GM23338 (cell line): ENCODE results near the gene ATL3. TPM values are rescaled to one million over a fixed set of nuclear protein-coding genes. Genes with fewer than 3 reads are reported as not detected.

Source experiments
- ATAC-seq: fragments of 200-7000 bp; cut with Tn5 transposase; 3 replicates; pipeline ENCODE4 v1.9.1; 2020
- DNase-seq: peaks from one replicate; pipeline ENCODE4 v3.0.0-alpha.2; 2015; ENCODE audit warnings: low spot score
- H2AFZ ChIP-seq: fragments of 200-600 bp; sonication (generic); 2 replicates; pipeline ENCODE4 v1.8.0; 2016; ENCODE audit warnings: antibody characterized with exemption, mild to moderate bottlenecking, moderate library complexity
- H3F3A ChIP-seq: fragments of 200-600 bp; sonication (generic); replicated peaks from 2 replicates; pipeline ENCODE4 v1.8.0; 2017; ENCODE audit warnings: antibody characterized with exemption, mixed run types, low read depth
- H3K27ac ChIP-seq: fragments of 200-600 bp; sonication (generic); 2 replicates; pipeline ENCODE4 v1.6.1; 2016; ENCODE audit warnings: low read depth
- H3K27me3 ChIP-seq: fragments of 200-600 bp; sonication (generic); 2 replicates; pipeline ENCODE4 v1.8.0; 2016; ENCODE audit warnings: mild to moderate bottlenecking, mixed run types, moderate library complexity; ENCODE audit not compliant: insufficient read depth
- H3K36me3 ChIP-seq: fragments of 200-600 bp; sonication (generic); 2 replicates; pipeline ENCODE4 v1.8.0; 2016; ENCODE audit warnings: mild to moderate bottlenecking; ENCODE audit not compliant: insufficient read depth
- H3K4me1 ChIP-seq: fragments of 200-600 bp; sonication (generic); 2 replicates; pipeline ENCODE4 v1.8.0; 2016; ENCODE audit warnings: mild to moderate bottlenecking, moderate library complexity; ENCODE audit not compliant: insufficient read depth
- H3K4me2 ChIP-seq: fragments of 200-600 bp; sonication (generic); 2 replicates; pipeline ENCODE4 v1.7.1; 2017; ENCODE audit warnings: mixed run types
- H3K4me3 ChIP-seq: fragments of 200-600 bp; sonication (generic); 2 replicates; pipeline ENCODE4 v1.6.1; 2016; ENCODE audit warnings: mixed run types
- H3K79me2 ChIP-seq: fragments of 200-600 bp; sonication (generic); replicated peaks from 2 replicates; pipeline ENCODE4 v1.8.0; 2017; ENCODE audit warnings: mild to moderate bottlenecking; ENCODE audit not compliant: insufficient read depth
- H3K9me2 ChIP-seq: fragments of 200-600 bp; sonication (generic); 2 replicates; pipeline ENCODE4 v1.8.0; 2017; ENCODE audit not compliant: insufficient read depth
- H4K20me1 ChIP-seq: fragments of 200-600 bp; sonication (generic); replicated peaks from 2 replicates; pipeline ENCODE4 v1.8.0; 2017; ENCODE audit warnings: mild to moderate bottlenecking; ENCODE audit not compliant: insufficient read depth
- H3K27ac Mint-ChIP-seq: 2 replicates; pipeline ENCODE4 v1.8.0; 2020; ENCODE audit warnings: inconsistent platforms, mild to moderate bottlenecking, moderate library complexity, mixed read lengths
- H3K27me3 Mint-ChIP-seq: 3 replicates; pipeline ENCODE4 v1.8.0; 2022; ENCODE audit warnings: low read depth, mild to moderate bottlenecking, moderate library complexity, mixed read lengths, inconsistent platforms; ENCODE audit not compliant: insufficient read depth, poor library complexity
- H3K36me3 Mint-ChIP-seq: 3 replicates; pipeline ENCODE4 v1.8.0; 2021; ENCODE audit warnings: low read depth, mild to moderate bottlenecking, inconsistent platforms, moderate library complexity, mixed read lengths
- H3K4me1 Mint-ChIP-seq: 3 replicates; pipeline ENCODE4 v1.8.0; 2020; ENCODE audit warnings: mild to moderate bottlenecking, inconsistent platforms, mixed read lengths
- H3K4me3 Mint-ChIP-seq: 3 replicates; pipeline ENCODE4 v1.8.0; 2021; ENCODE audit warnings: moderate library complexity, mild to moderate bottlenecking, inconsistent platforms, mixed read lengths
- H3K9me3 Mint-ChIP-seq: 3 replicates; pipeline ENCODE4 v1.8.0; 2020; ENCODE audit warnings: moderate library complexity, mild to moderate bottlenecking, inconsistent platforms, mixed read lengths
- CREB1 ChIP-seq: fragments of 250-450 bp; sonication (Bioruptor Pico); IDR thresholded peaks from 2 replicates; pipeline ENCODE4 v1.5.0; 2020; ENCODE audit warnings: low read depth, mild to moderate bottlenecking, moderate library complexity
- CTCF ChIP-seq, 2 experiments: fragments of 200-600 bp in 1 of 2; sonication (generic) in 1 of 2; conservative IDR thresholded peaks; 2 replicates each; pipeline versions ENCODE4 v1.5.1 to v1.6.1; 2016 to 2017; ENCODE audit warnings: antibody characterized with exemption in 2 of 2, low read depth in 2 of 2, mild to moderate bottlenecking in 2 of 2, moderate library complexity in 1 of 2
- EZH2 ChIP-seq: fragments of 200-600 bp; sonication (generic); IDR thresholded peaks from one replicate; pipeline ENCODE4 v1.8.0; 2017; ENCODE audit warnings: antibody characterized with exemption, mild to moderate bottlenecking, low read depth; ENCODE audit not compliant: unreplicated experiment
- EZH2phosphoT487 ChIP-seq: fragments of 200-600 bp; sonication (generic); IDR thresholded peaks from one replicate; pipeline ENCODE4 v1.8.1; 2018; ENCODE audit warnings: antibody characterized with exemption; ENCODE audit not compliant: unreplicated experiment
- JUNB ChIP-seq: IDR thresholded peaks from one replicate; pipeline ENCODE4 v1.6.1; 2016; ENCODE audit warnings: antibody characterized with exemption; ENCODE audit not compliant: unreplicated experiment
- NANOG ChIP-seq: IDR thresholded peaks from 2 replicates; pipeline ENCODE4 v1.6.1; 2016; ENCODE audit warnings: antibody characterized with exemption, borderline replicate concordance
- POLR2AphosphoS5 ChIP-seq: IDR thresholded peaks from 2 replicates; pipeline ENCODE4 v1.6.1; 2016; ENCODE audit warnings: antibody characterized with exemption, low read depth
- REST ChIP-seq: IDR thresholded peaks from one replicate; pipeline ENCODE4 v1.6.1; 2018; ENCODE audit warnings: antibody characterized with exemption; ENCODE audit not compliant: unreplicated experiment
- ZNF114 ChIP-seq: fragments of 250-450 bp; sonication (Bioruptor Pico); IDR thresholded peaks from 2 replicates; pipeline ENCODE4 v1.5.0; 2020; ENCODE audit warnings: mild to moderate bottlenecking, moderate library complexity
- polyA plus RNA-seq: library from polyadenylated mRNA; unstranded; fragments of >200 nt; fragmentation: Nextera tagmentation; extraction: Ambion mirVana; gene quantifications from 2 replicates; pipeline ENCODE4 v1.2.1, GENCODE V29; 2016
- total RNA-seq: library from RNA; depleted of rRNA; stranded (reverse); fragments of >200 nt; shearing (Covaris generic); gene quantifications from 2 replicates; pipeline ENCODE4 v1.2.3, GENCODE V29; 2014

ATL3 gene
- total and polyA plus RNA-seq, 2 experiments from 2014 or later: 6.8 to 20.4 TPM

GRCh38 chr11:63672156-63672463 lies 934 bp upstream of the ATL3 start (continued):
- no peak for TF ChIP-seq POLR2AphosphoS5
- TF ChIP-seq REST: no peak
- no peak for TF ChIP-seq JUNB
- no peak for TF ChIP-seq EZH2phosphoT487
- TF ChIP-seq CTCF (conservative IDR thresholded peaks at IDR 0.05; ENCODE audit: low read depth in 2 of 2): no peak
- no peak for TF ChIP-seq EZH2
- no peak for TF ChIP-seq NANOG

- DNase-seq (peak; percentile 68), ATAC-seq (peak; percentile 62)
- peaks cover 2% of the 10 kb centered on the region; the same call in 2 of the 3 replicates for H3K36me3 Mint-ChIP-seq
- H3K4me2 ChIP-seq: peak overlapping the region; percentile 84
- H3K4me3 Mint-ChIP-seq: peak overlapping the region; percentile 73
- H4K20me1 ChIP-seq: peaks cover 26% of the 10 kb centered on the region
- peak overlapping the region; percentile 54 for H3K4me3 ChIP-seq
- H3K27me3 ChIP-seq: no peaks in the 10 kb centered on the region
- peaks cover 15% of the 10 kb centered on the region for H3K27me3 Mint-ChIP-seq
- no peak overlapping the region for H3K27ac ChIP-seq
- H3K4me1 ChIP-seq: peaks cover 11% of the 10 kb centered on the region; the same call in 1 of the 2 replicates
- peak overlapping the region; percentile 90 for H2AFZ ChIP-seq
- TF ChIP-seq CTCF (conservative IDR thresholded peaks at IDR 0.05; ENCODE audit: low read depth in 2 of 2): peak; percentile 38 to 72
- no peak for TF ChIP-seq EZH2
- no peak for TF ChIP-seq CREB1
- TF ChIP-seq ZNF114 (CRISPR knock-in tag): no peak
- H3K36me3 ChIP-seq: no peaks in the 10 kb centered on the region
- H3K27ac Mint-ChIP-seq: no peak overlapping the region
- H3K79me2 ChIP-seq: peaks cover 47% of the 10 kb centered on the region
- H3F3A ChIP-seq: peaks cover 3% of the 10 kb centered on the region
- H3K9me3 Mint-ChIP-seq: peaks cover 11% of the 10 kb centered on the region
- peaks cover 15% of the 10 kb centered on the region for H3K4me1 Mint-ChIP-seq
- no peaks in the 10 kb centered on the region for H3K9me2 ChIP-seq
Observed at GRCh38 chr11:63670433-63671321, 499 bp downstream of the ATL3 start.
